H9 (cell line): ENCODE results near the gene TIRAP. TPM values are rescaled to one million over a fixed set of nuclear protein-coding genes. Genes with fewer than 3 reads are reported as not detected.

ENCODE experiments used
- DNase-seq: peaks from one replicate; pipeline ENCODE4 v3.0.0-alpha.2; 2017
- H2AFZ ChIP-seq: one replicate; pipeline ENCODE4 v1.6.1; 2013; ENCODE audit warnings: mild to moderate bottlenecking, low read length, control low read depth, moderate library complexity
- H2AK5ac ChIP-seq: 2 replicates; pipeline ENCODE4 v1.6.1; 2013; ENCODE audit warnings: low read length, control low read depth, mixed read lengths; ENCODE audit not compliant: insufficient read length
- H2BK120ac ChIP-seq: one replicate; pipeline ENCODE4 v1.6.1; 2013; ENCODE audit warnings: low read depth, mild to moderate bottlenecking, low read length, control low read depth, inconsistent platforms; ENCODE audit not compliant: poor library complexity, severe bottlenecking
- H2BK12ac ChIP-seq: 2 replicates; pipeline ENCODE4 v1.6.1; 2013; ENCODE audit warnings: low read length, control low read depth, mixed read lengths, low read depth; ENCODE audit not compliant: insufficient read length
- H2BK15ac ChIP-seq: 2 replicates; pipeline ENCODE4 v1.6.1; 2013; ENCODE audit warnings: low read depth, low read length, control low read depth
- H2BK20ac ChIP-seq: one replicate; pipeline ENCODE4 v1.6.1; 2013; ENCODE audit warnings: low read depth, mild to moderate bottlenecking, low read length, control low read depth, inconsistent platforms; ENCODE audit not compliant: poor library complexity, severe bottlenecking
- H2BK5ac ChIP-seq: 2 replicates; pipeline ENCODE4 v1.6.1; 2013; ENCODE audit warnings: low read length, control low read depth, mixed read lengths; ENCODE audit not compliant: insufficient read length
- H3K14ac ChIP-seq: 2 replicates; pipeline ENCODE4 v1.6.1; 2013; ENCODE audit warnings: low read length, control low read depth; ENCODE audit not compliant: insufficient read depth
- H3K18ac ChIP-seq: 2 replicates; pipeline ENCODE4 v1.6.1; 2013; ENCODE audit warnings: low read depth, mild to moderate bottlenecking, mixed read lengths, low read length, control low read depth; ENCODE audit not compliant: insufficient read length
- H3K23ac ChIP-seq: 2 replicates; pipeline ENCODE4 v1.6.1; 2013; ENCODE audit warnings: low read length, control low read depth, mixed read lengths, low read depth; ENCODE audit not compliant: insufficient read length
- H3K23me2 ChIP-seq: 2 replicates; pipeline ENCODE4 v1.6.1; 2013; ENCODE audit warnings: low read depth, mild to moderate bottlenecking, mixed read lengths, low read length, control low read depth; ENCODE audit not compliant: insufficient read length, poor library complexity, severe bottlenecking
- H3K27ac ChIP-seq: 2 replicates; pipeline ENCODE4 v1.5.1; 2013; ENCODE audit warnings: low read length, control low read depth, mixed read lengths, low read depth; ENCODE audit not compliant: insufficient read length
- H3K27me3 ChIP-seq: 2 replicates; pipeline ENCODE4 v1.6.1; 2013; ENCODE audit warnings: low read length, control low read depth, inconsistent platforms; ENCODE audit not compliant: insufficient read depth
- H3K4ac ChIP-seq: 2 replicates; pipeline ENCODE4 v1.6.1; 2013; ENCODE audit warnings: low read depth, mild to moderate bottlenecking, control low read depth, inconsistent platforms, low read length, moderate library complexity
- H3K4me1 ChIP-seq: 2 replicates; pipeline ENCODE4 v1.6.1; 2013; ENCODE audit warnings: low read length, control low read depth, inconsistent platforms; ENCODE audit not compliant: insufficient read depth
- H3K4me2 ChIP-seq: 2 replicates; pipeline ENCODE4 v1.6.1; 2013; ENCODE audit warnings: low read length, control low read depth, mixed read lengths; ENCODE audit not compliant: insufficient read length, insufficient read depth
- H3K56ac ChIP-seq: 2 replicates; pipeline ENCODE4 v1.6.1; 2013; ENCODE audit warnings: low read depth, mild to moderate bottlenecking, mixed read lengths, low read length, control low read depth; ENCODE audit not compliant: insufficient read length
- H3K79me1 ChIP-seq: 2 replicates; pipeline ENCODE4 v1.6.1; 2013; ENCODE audit warnings: low read depth, mild to moderate bottlenecking, moderate library complexity, low read length, control low read depth, inconsistent platforms; ENCODE audit not compliant: insufficient read depth, poor library complexity, severe bottlenecking
- H3K79me2 ChIP-seq: 2 replicates; pipeline ENCODE4 v1.6.1; 2013; ENCODE audit warnings: low read length, control low read depth, inconsistent platforms; ENCODE audit not compliant: insufficient read depth
- H3K9ac ChIP-seq: 2 replicates; pipeline ENCODE4 v1.6.1; 2013; ENCODE audit warnings: low read length, control low read depth, mixed read lengths; ENCODE audit not compliant: insufficient read length; ENCODE audit errors: extremely low read depth
- H3K9me3 ChIP-seq: one replicate; pipeline ENCODE4 v1.6.1; 2013; ENCODE audit warnings: low read depth, low read length, inconsistent platforms; ENCODE audit not compliant: control insufficient read depth
- H3T11ph ChIP-seq: one replicate; pipeline ENCODE4 v1.6.1; 2013; ENCODE audit warnings: mild to moderate bottlenecking, low read length, control low read depth, inconsistent platforms
- H4K20me1 ChIP-seq: one replicate; pipeline ENCODE4 v1.6.1; 2013; ENCODE audit not compliant: control insufficient read depth, insufficient read length, insufficient read depth
- H4K5ac ChIP-seq: 2 replicates; pipeline ENCODE4 v1.6.1; 2013; ENCODE audit warnings: low read depth, mild to moderate bottlenecking, mixed read lengths, low read length, control low read depth; ENCODE audit not compliant: insufficient read length
- H4K8ac ChIP-seq: replicated peaks from 2 replicates; pipeline ENCODE4 v1.6.1; 2013; ENCODE audit warnings: low read length, control low read depth, mixed read lengths, low read depth; ENCODE audit not compliant: insufficient read length
- H4K91ac ChIP-seq: 2 replicates; pipeline ENCODE4 v1.6.1; 2013; ENCODE audit warnings: low read depth, mild to moderate bottlenecking, moderate library complexity, mixed read lengths, low read length, control low read depth; ENCODE audit not compliant: insufficient read length
- H3K27ac Mint-ChIP-seq, 3 experiments: 2 replicates in 2 of 3; 3 replicates in 1 of 3; pipeline ENCODE4 v1.8.0; 2020 to 2021; ENCODE audit warnings: mixed read lengths in 3 of 3, mild to moderate bottlenecking in 1 of 3, moderate library complexity in 1 of 3
- H3K27me3 Mint-ChIP-seq: 2 replicates; pipeline ENCODE4 v1.8.0; 2021; ENCODE audit warnings: low read depth, mild to moderate bottlenecking, moderate library complexity, mixed read lengths
- H3K36me3 Mint-ChIP-seq, 3 experiments: 2 replicates in 2 of 3; 3 replicates in 1 of 3; pipeline ENCODE4 v1.8.0; 2020 to 2021; ENCODE audit warnings: low read depth in 3 of 3, mixed read lengths in 3 of 3; ENCODE audit not compliant: insufficient read depth in 1 of 3
- H3K4me1 Mint-ChIP-seq, 2 experiments: 2 replicates each; pipeline ENCODE4 v1.8.0; 2020; ENCODE audit warnings: mixed read lengths in 2 of 2
- H3K4me3 Mint-ChIP-seq, 2 experiments: 2 replicates in 1 of 2; 3 replicates in 1 of 2; pipeline ENCODE4 v1.8.0; 2020 to 2021; ENCODE audit warnings: mild to moderate bottlenecking in 2 of 2, mixed read lengths in 2 of 2, moderate library complexity in 1 of 2
- H3K9me3 Mint-ChIP-seq, 2 experiments: 2 replicates in 1 of 2; 3 replicates in 1 of 2; pipeline ENCODE4 v1.8.0; 2020; ENCODE audit warnings: mild to moderate bottlenecking in 2 of 2, mixed read lengths in 2 of 2, moderate library complexity in 1 of 2
- CTCF ChIP-seq: fragments of 200-600 bp; sonication (generic); conservative IDR thresholded peaks from 3 replicates; pipeline ENCODE4 v1.8.0; 2021; ENCODE audit warnings: antibody characterized with exemption, mild to moderate bottlenecking
- WGBS: extraction: QIAGEN DNeasy Blood & Tissue Kit; methylation state at CpG from one replicate; pipeline ENCODE4 v1.1.7; 2013; ENCODE audit warnings: missing lambda C conversion rate, low lambda C conversion rate, mixed read lengths; ENCODE audit not compliant: insufficient read length; ENCODE audit errors: extremely low coverage; 5-methylcytosine and 5-hydroxymethylcytosine counted together
- total RNA-seq: library from RNA; stranded (reverse); gene quantifications from 2 replicates; pipeline ENCODE4 v1.2.1, GENCODE V29; 2021

Gene TIRAP
- total RNA-seq, 1 experiment from 2014 or later = 7.0 TPM

GRCh38 chr11:126257144-126257543 lies 25.7 kb upstream of the TIRAP start:
- no peak overlapping the region for H3K4me2 ChIP-seq
- no peak overlapping the region for H4K5ac ChIP-seq
- H4K91ac ChIP-seq = no peak overlapping the region
- H3K79me1 ChIP-seq = no peaks in the 10 kb centered on the region
- no peak overlapping the region for H3K27ac ChIP-seq
- no peaks in the 10 kb centered on the region for H3K4me1 ChIP-seq
- no peak overlapping the region for H2BK120ac ChIP-seq
- H3K4me3 Mint-ChIP-seq = no peak overlapping the region
- H3K79me2 ChIP-seq = no peaks in the 10 kb centered on the region
- H3K4me1 Mint-ChIP-seq = no peaks in the 10 kb centered on the region
- no peak overlapping the region for H2BK12ac ChIP-seq
- no peak overlapping the region for H2BK20ac ChIP-seq
- no peaks in the 10 kb centered on the region for H3K9me3 ChIP-seq
- no peak overlapping the region for H2BK15ac ChIP-seq
- H3K56ac ChIP-seq = no peak overlapping the region
- H2BK5ac ChIP-seq = no peak overlapping the region
- no peaks in the 10 kb centered on the region for H3K27me3 ChIP-seq
- no peak overlapping the region for H3K18ac ChIP-seq
- no peak overlapping the region for H3K4ac ChIP-seq
- H4K8ac ChIP-seq = no peak overlapping the region
- H4K20me1 ChIP-seq = no peaks in the 10 kb centered on the region
- peaks cover 8 to 58% (median 39%) of the 10 kb centered on the region in 3 experiments; a peak in 5 of 7 replicates for H3K36me3 Mint-ChIP-seq
- H2AFZ ChIP-seq = no peak overlapping the region
- DNase-seq = no peak
- no peaks in the 10 kb centered on the region for H3K9me3 Mint-ChIP-seq
- H3K23me2 ChIP-seq = no peaks in the 10 kb centered on the region
- H3K23ac ChIP-seq = no peak overlapping the region
- no peak overlapping the region for H3T11ph ChIP-seq
- H3K27ac Mint-ChIP-seq = no peak overlapping the region
- WGBS = no CpG with 5 or more reads among the region's 2 CpGs
- no peak for TF ChIP-seq CTCF
- no peak overlapping the region for H2AK5ac ChIP-seq
- no peak overlapping the region for H3K14ac ChIP-seq
- no peak overlapping the region for H3K9ac ChIP-seq
- H3K27me3 Mint-ChIP-seq = no peaks in the 10 kb centered on the region
